Measurements from ENCODE around the gene ARHGEF1. TPM values are rescaled to one million over a fixed set of nuclear protein-coding genes. Genes with fewer than 3 reads are reported as not detected.

ARHGEF1 gene
- total and polyA plus RNA-seq, 4 experiments from 2014 or later, result 140 to 992 (median 640) TPM

DNA sequence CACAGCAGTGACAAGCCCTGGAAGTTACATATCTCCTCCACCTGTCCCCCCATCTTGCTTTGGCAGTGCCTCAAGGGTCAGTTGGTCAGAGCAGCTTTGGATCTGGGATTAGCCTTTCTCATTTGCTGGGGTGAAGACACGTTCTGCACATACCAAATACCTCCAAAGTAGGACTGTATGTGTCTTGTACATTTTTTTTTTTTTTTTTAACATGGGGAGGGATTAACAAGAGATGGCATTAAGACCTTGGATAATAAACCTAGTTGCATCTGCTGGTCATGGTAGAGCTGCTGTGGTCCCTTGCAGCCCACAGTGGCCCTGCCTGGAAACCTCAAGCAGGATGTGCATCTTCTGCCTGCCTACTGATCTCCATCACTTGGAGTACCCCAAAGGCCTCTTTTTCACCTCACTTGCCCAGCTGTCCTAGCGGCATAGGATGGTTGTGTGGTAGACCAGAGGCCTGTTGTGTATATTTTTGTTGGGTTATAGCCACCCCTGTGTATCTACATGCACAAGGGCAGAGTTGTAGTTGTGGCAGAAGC lies 20.5 kb upstream of the ARHGEF1 start:
- H3K4me1 ChIP-seq (ENCODE audit: insufficient read depth, low read length), result peaks cover 70% of the 10 kb centered on the region
- H3K9me3 ChIP-seq (ENCODE audit: control insufficient read depth in 1 of 2, low read length in 2 of 2), result no peaks in the 10 kb centered on the region
- Mint-ChIP-seq H3K4me1 (peaks cover 37 to 67% (median 51%) of the 10 kb centered on the region in 4 donors), H3K9me3 (no peaks in the 10 kb centered on the region), H3K27me3 (no peaks in the 10 kb centered on the region), H3K4me3 (peak overlapping the region in 7 of 8 donors; percentile 24 to 95 (median 91)), H3K27ac (peak overlapping the region; percentile 57 to 96 (median 84)), H3K36me3 (peaks cover 38 to 58% of the 10 kb centered on the region in 2 donors)
- peak overlapping the region; percentile 96 for H3K27ac ChIP-seq (ENCODE audit: low read depth, low read length)
- ChIA-PET POLR2A (ENCODE audit: partially characterized antibody) (interaction anchor here (0.8 to 7.8 kb wide), 6 partner anchors 10 to 96 kb away, joined by 3 to 261 read pairs (median 4); partner anchors contain the start of genes ARHGEF1, CD79A, ERFL and RABAC1), CTCF (ENCODE audit: partially characterized antibody) (interaction anchor here (0.8 to 8.8 kb wide), 7 partner anchors 11 to 506 kb away, joined by 3 to 125 read pairs (median 4); partner anchors contain the start of gene CD79A)
- peaks cover 51% of the 10 kb centered on the region for H3K36me3 ChIP-seq (ENCODE audit: insufficient read depth, low read length)
- intact Hi-C loops (cut with micrococcal nuclease), result loop anchor here (5.0 kb wide), 1 partner anchor 215 kb away; the partner anchor contains the start of gene ZNF574
- H3K4me3 ChIP-seq (ENCODE audit: low read length in 2 of 2), result no peak overlapping the region
- H3K27me3 ChIP-seq (ENCODE audit: insufficient read depth, low read length), result no peaks in the 10 kb centered on the region
- DNase-seq, result no peak

DNA sequence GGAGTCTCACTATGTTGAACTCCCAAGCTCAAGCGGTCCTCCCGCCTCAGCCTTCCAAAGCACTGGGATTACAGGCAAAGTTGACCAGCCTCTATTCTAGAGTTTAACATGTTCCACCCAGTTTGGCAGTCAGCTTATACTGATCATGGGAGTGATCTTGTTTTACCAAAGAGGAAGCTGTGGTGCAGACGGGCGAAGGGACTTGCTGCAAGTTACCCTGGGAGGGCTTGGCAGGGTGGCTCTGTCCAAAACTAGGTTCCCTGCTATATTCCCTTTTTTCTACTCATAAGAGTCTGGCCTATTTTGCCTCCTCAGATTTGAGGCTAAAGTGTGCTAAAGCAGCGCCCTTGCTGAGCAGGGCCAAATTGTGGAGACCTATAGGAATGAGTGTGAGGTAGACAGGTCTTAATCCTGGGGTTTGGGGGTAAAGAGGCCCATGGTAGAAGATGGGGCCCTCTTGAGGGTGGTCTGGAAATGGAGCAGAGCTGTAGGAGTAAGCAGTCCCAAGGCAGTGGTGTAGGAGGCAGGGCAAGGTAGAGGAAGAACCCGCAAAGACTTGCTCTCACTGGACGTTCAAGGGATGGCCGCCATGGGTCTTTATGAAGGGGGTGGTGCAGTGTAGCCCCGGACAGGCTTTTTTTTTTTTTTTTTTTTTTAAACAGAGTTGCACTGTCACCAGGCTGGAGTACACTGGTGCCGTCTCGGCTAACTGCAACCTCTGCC lies 19.6 kb upstream of the ARHGEF1 start:
- Mint-ChIP-seq H3K36me3 (peaks cover 45 to 66% of the 10 kb centered on the region in 2 donors), H3K9me3 (no peaks in the 10 kb centered on the region), H3K27ac (peak overlapping the region in 6 of 7 donors; percentile 27 to 92 (median 83)), H3K4me1 (peaks cover 42 to 76% (median 58%) of the 10 kb centered on the region in 4 donors), H3K4me3 (peak overlapping the region in 6 of 8 donors; percentile 46 to 95 (median 78)), H3K27me3 (no peaks in the 10 kb centered on the region)
- H3K27me3 ChIP-seq (ENCODE audit: insufficient read depth, low read length), result no peaks in the 10 kb centered on the region
- ChIA-PET POLR2A (ENCODE audit: partially characterized antibody) (interaction anchor here (1.0 to 7.8 kb wide), 6 partner anchors 9 to 96 kb away, joined by 3 to 261 read pairs (median 6); partner anchors contain the start of genes ARHGEF1, CD79A and RABAC1), CTCF (ENCODE audit: partially characterized antibody) (interaction anchor here (1.1 to 8.8 kb wide), 6 partner anchors 11 to 89 kb away, joined by 3 to 125 read pairs (median 4); partner anchors contain the start of gene CD79A)
- peaks cover 58% of the 10 kb centered on the region for H3K36me3 ChIP-seq (ENCODE audit: insufficient read depth, low read length)
- intact Hi-C loops (cut with micrococcal nuclease), result loop anchor here (5.0 kb wide), 1 partner anchor 214 kb away; the partner anchor contains the start of gene ZNF574
- peak in 1 of 5 donors; percentile 29 for DNase-seq
- H3K27ac ChIP-seq (ENCODE audit: low read depth, low read length), result peak overlapping the region; percentile 96
- peaks cover 79% of the 10 kb centered on the region for H3K4me1 ChIP-seq (ENCODE audit: insufficient read depth, low read length)
- H3K4me3 ChIP-seq (ENCODE audit: low read length in 2 of 2), result no peak overlapping the region
- no peaks in the 10 kb centered on the region for H3K9me3 ChIP-seq (ENCODE audit: control insufficient read depth in 1 of 2, low read length in 2 of 2)

DNA sequence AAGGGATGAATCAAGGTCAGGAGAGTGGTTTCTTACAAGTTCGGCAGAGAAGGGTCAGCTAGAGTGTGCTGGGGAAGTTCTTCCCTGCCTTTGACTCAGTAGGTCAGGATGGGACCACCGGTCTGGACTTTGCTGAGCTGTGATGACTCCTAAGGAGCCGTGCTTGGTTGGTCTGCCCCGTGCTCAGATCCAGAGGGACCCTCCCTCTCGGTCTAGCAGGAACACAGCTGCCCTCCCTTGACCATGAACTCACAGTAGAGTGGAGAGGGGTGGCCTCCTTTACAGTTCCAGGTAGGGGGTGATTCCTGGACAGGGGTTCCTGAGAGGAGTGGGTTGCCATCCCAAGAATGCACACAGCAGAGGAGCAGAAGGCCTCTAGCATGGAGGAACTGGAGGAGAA lies 18.6 kb upstream of the ARHGEF1 start:
- POLR2A ChIA-PET (ENCODE audit: partially characterized antibody), result interaction anchor here (0.9 to 7.8 kb wide), 7 partner anchors 8 to 94 kb away, joined by 3 to 261 read pairs (median 5); partner anchors contain the start of genes ARHGEF1, CD79A and RABAC1
- Mint-ChIP-seq H3K36me3 (peaks cover 45 to 74% of the 10 kb centered on the region in 2 donors), H3K27ac (peak overlapping the region; percentile 50 to 92 (median 83)), H3K4me1 (peaks cover 41 to 81% (median 61%) of the 10 kb centered on the region in 4 donors), H3K4me3 (peak overlapping the region in 2 of 8 donors; percentile 35 to 44), H3K9me3 (no peaks in the 10 kb centered on the region), H3K27me3 (no peaks in the 10 kb centered on the region)
- Histone ChIP-seq H3K4me1 (ENCODE audit: insufficient read depth, low read length) (peaks cover 83% of the 10 kb centered on the region), H3K27ac (ENCODE audit: low read depth, low read length) (peak overlapping the region; percentile 22), H3K27me3 (ENCODE audit: insufficient read depth, low read length) (no peaks in the 10 kb centered on the region), H3K4me3 (ENCODE audit: low read length in 2 of 2) (no peak overlapping the region), H3K36me3 (ENCODE audit: insufficient read depth, low read length) (peaks cover 68% of the 10 kb centered on the region), H3K9me3 (ENCODE audit: control insufficient read depth in 1 of 2, low read length in 2 of 2) (no peaks in the 10 kb centered on the region)
- CTCF ChIA-PET (ENCODE audit: partially characterized antibody), result interaction anchor here (1.6 to 8.8 kb wide), 3 partner anchors 10 to 87 kb away, joined by 4 to 125 read pairs (median 4); partner anchors contain the start of gene CD79A
- DNase-seq, result peak in 1 of 5 donors; percentile 17
- intact Hi-C loops (cut with micrococcal nuclease), result loop anchor here (5.0 kb wide), 1 partner anchor 213 kb away; the partner anchor contains the start of gene ZNF574

DNA sequence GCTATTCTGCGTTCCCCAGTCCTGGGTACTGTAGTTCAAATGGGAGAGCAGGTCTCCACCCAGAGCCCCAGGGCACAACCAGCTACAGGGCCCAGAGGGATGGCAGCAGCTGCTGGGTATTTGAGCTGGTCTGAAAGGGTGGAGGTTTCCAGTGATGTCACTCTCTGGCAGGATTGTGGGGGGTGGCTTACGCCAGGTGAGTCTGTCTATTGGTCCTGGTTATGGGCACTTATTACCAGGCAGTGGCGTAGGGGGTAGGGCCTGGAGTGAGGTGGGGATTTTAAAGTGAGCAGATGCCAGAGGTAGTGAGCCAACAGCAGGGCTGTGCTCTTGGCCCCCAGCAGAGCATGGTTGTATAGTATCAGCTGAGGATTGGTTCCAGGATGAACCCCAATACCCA lies 16.7 kb upstream of the ARHGEF1 start:
- peaks cover 41 to 74% of the 10 kb centered on the region in 2 donors for H3K36me3 Mint-ChIP-seq
- POLR2A ChIA-PET (ENCODE audit: partially characterized antibody), result interaction anchor here (0.5 to 7.7 kb wide), 6 partner anchors 9 to 1054 kb away, joined by 3 to 103 read pairs (median 6); partner anchors contain the start of genes ARHGEF1, CD79A and ERFL

DNA sequence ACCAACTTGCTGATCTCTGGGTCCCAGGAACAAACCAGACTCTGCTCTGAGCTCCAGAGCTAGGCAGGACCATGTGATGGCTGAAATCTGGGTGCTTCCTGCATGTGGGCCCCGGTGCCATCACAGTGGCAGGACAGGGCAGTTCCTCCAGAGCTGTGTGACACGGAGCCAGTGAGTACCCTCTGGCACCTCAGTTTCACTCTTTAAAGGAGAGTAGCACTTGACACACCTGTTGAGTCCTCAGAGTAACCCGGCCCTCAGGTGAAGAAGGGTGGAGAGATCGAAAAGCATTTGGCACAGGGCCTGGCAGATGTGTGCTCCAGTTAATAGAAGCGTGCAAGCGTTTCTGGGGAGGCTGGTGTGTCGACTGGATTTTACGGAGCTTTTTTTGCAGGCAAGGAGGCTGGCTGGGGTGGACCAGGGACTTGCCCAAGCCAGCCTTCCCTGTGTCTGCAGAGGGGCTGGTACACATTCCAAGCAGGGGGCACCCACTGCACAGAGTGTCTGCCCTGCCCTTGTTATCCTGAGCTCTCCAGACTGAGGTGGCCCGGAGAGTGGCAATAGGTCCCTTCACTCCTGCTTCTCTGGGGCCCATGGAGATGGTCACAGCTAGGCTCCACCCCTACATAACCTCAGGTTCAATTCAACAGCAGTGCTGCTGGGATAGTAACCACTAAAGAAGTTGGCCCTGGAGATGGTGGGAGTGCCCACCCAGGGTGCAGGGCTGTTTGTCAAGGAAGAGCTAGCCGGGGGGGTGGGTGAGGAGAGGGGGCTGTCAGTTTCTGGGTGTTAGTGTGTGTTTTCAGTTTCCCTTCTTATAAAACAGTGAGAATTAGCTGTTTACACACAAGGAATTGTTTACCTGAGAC lies 14.6 kb upstream of the ARHGEF1 start:
- no peaks in the 10 kb centered on the region for H3K27me3 ChIP-seq (ENCODE audit: insufficient read depth, low read length)
- H3K4me1 Mint-ChIP-seq, result peaks cover 41 to 84% (median 64%) of the 10 kb centered on the region in 4 donors
- DNase-seq, result peak in 1 of 5 donors; percentile 5
- H3K4me3 Mint-ChIP-seq, result peak overlapping the region in 4 of 8 donors; percentile 33 to 75 (median 52)
- H3K9me3 ChIP-seq (ENCODE audit: control insufficient read depth in 1 of 2, low read length in 2 of 2), result no peaks in the 10 kb centered on the region
- peaks cover 54% of the 10 kb centered on the region for H3K36me3 ChIP-seq (ENCODE audit: insufficient read depth, low read length)
- peak overlapping the region; percentile 46 for H3K27ac ChIP-seq (ENCODE audit: low read depth, low read length)
- CTCF ChIA-PET (ENCODE audit: partially characterized antibody), result interaction anchor here (1.0 to 1.6 kb wide), 4 partner anchors 7 to 83 kb away, joined by 4 to 6 read pairs (median 5); partner anchors contain the start of gene RPS19
- H3K9me3 Mint-ChIP-seq, result peaks cover 0 to 2% (median 0%) of the 10 kb centered on the region in 8 donors
- no peak overlapping the region for H3K4me3 ChIP-seq (ENCODE audit: low read length in 2 of 2)
- H3K36me3 Mint-ChIP-seq, result peaks cover 29 to 61% of the 10 kb centered on the region in 2 donors
- H3K27me3 Mint-ChIP-seq, result no peaks in the 10 kb centered on the region
- peak overlapping the region; percentile 72 to 95 (median 93) for H3K27ac Mint-ChIP-seq
- POLR2A ChIA-PET (ENCODE audit: partially characterized antibody), result interaction anchor here (1.0 to 11.3 kb wide), 4 partner anchors 7 to 77 kb away, joined by 4 to 261 read pairs (median 59); partner anchors contain the start of genes ARHGEF1 and RPS19
- H3K4me1 ChIP-seq (ENCODE audit: insufficient read depth, low read length), result peaks cover 94% of the 10 kb centered on the region
- intact Hi-C loops (cut with micrococcal nuclease), result no loop called here

More for the DNA sequence above, 16.7 kb upstream of the ARHGEF1 start:
- Mint-ChIP-seq H3K27me3 (no peaks in the 10 kb centered on the region), H3K4me1 (peaks cover 45 to 84% (median 67%) of the 10 kb centered on the region in 4 donors), H3K27ac (peak overlapping the region; percentile 71 to 93 (median 81)), H3K4me3 (peak overlapping the region in 3 of 8 donors; percentile 15 to 59 (median 50)), H3K9me3 (no peaks in the 10 kb centered on the region)
- Histone ChIP-seq H3K27ac (ENCODE audit: low read depth, low read length) (peak overlapping the region; percentile 22), H3K4me3 (ENCODE audit: low read length in 2 of 2) (no peak overlapping the region), H3K27me3 (ENCODE audit: insufficient read depth, low read length) (no peaks in the 10 kb centered on the region), H3K9me3 (ENCODE audit: control insufficient read depth in 1 of 2, low read length in 2 of 2) (no peaks in the 10 kb centered on the region), H3K36me3 (ENCODE audit: insufficient read depth, low read length) (peaks cover 75% of the 10 kb centered on the region), H3K4me1 (ENCODE audit: insufficient read depth, low read length) (peaks cover 94% of the 10 kb centered on the region)
- CTCF ChIA-PET (ENCODE audit: partially characterized antibody), result interaction anchor here (8.8 kb wide), 1 partner anchor 8 kb away, joined by 125 read pairs; the partner anchor contains the start of gene CD79A
- peak in 1 of 5 donors; percentile 33 for DNase-seq
- intact Hi-C loops (cut with micrococcal nuclease), result no loop called here

- peak overlapping the region in 6 of 7 donors; percentile 57 to 95 (median 88) for H3K27ac Mint-ChIP-seq
- Histone ChIP-seq H3K36me3 (ENCODE audit: insufficient read depth, low read length) (peaks cover 50% of the 10 kb centered on the region), H3K27me3 (ENCODE audit: insufficient read depth, low read length) (no peaks in the 10 kb centered on the region), H3K27ac (ENCODE audit: low read depth, low read length) (peak overlapping the region; percentile 34), H3K4me3 (ENCODE audit: low read length in 2 of 2) (no peak overlapping the region), H3K9me3 (ENCODE audit: control insufficient read depth in 1 of 2, low read length in 2 of 2) (no peaks in the 10 kb centered on the region), H3K4me1 (ENCODE audit: insufficient read depth, low read length) (peaks cover 94% of the 10 kb centered on the region)
- H3K4me3 Mint-ChIP-seq, result peak overlapping the region in 1 of 8 donors; percentile 20
- peaks cover 25 to 57% of the 10 kb centered on the region in 2 donors for H3K36me3 Mint-ChIP-seq
- DNase-seq, result peak in 1 of 5 donors; percentile 15
- POLR2A ChIA-PET (ENCODE audit: partially characterized antibody), result interaction anchor here (1.0 to 11.3 kb wide), 4 partner anchors 7 to 77 kb away, joined by 4 to 261 read pairs (median 59); partner anchors contain the start of genes ARHGEF1 and RPS19
- CTCF ChIA-PET (ENCODE audit: partially characterized antibody), result interaction anchor here (1.5 to 1.6 kb wide), 2 partner anchors 9 to 65 kb away, joined by 4 to 6 read pairs; partner anchors contain the start of gene RPS19
- H3K4me1 Mint-ChIP-seq, result peaks cover 38 to 84% (median 62%) of the 10 kb centered on the region in 4 donors
- intact Hi-C loops (cut with micrococcal nuclease), result no loop called here
- H3K9me3 Mint-ChIP-seq, result peaks cover 0 to 2% (median 0%) of the 10 kb centered on the region in 8 donors
- H3K27me3 Mint-ChIP-seq, result no peaks in the 10 kb centered on the region
Observed at GRCh38 chr19:41868989-41869300, 14.0 kb upstream of the ARHGEF1 start.
